HUES6 (cell line): ENCODE measurements around the gene ZNF195.
"Not testable (repeated sequence)": the region's sequence is repeated elsewhere in the genome, so short reads cannot be mapped to it uniquely, and the experiment has no call there.

Experiments
- H3K27ac ChIP-seq: 2 replicates; pipeline ENCODE4 v1.7.0; 2013; ENCODE audit warnings: low read depth, mild to moderate bottlenecking, low read length, inconsistent platforms
- H3K27me3 ChIP-seq: 2 replicates; pipeline ENCODE4 v1.6.1; 2013; ENCODE audit warnings: low read length; ENCODE audit not compliant: control insufficient read depth, insufficient read depth
- H3K36me3 ChIP-seq: 2 replicates; pipeline ENCODE4 v1.6.1; 2013; ENCODE audit warnings: low read length; ENCODE audit not compliant: control insufficient read depth, insufficient read depth
- H3K4me1 ChIP-seq: 2 replicates; pipeline ENCODE4 v1.6.1; 2013; ENCODE audit warnings: low read length; ENCODE audit not compliant: control insufficient read depth, insufficient read depth
- H3K4me3 ChIP-seq: 2 replicates; pipeline ENCODE4 v1.5.1; 2013; ENCODE audit warnings: low read depth, low read length
- H3K9ac ChIP-seq: one replicate; pipeline ENCODE4 v1.6.1; 2013; ENCODE audit warnings: mild to moderate bottlenecking, low read length
- H3K9me3 ChIP-seq: 2 replicates; pipeline ENCODE4 v1.6.1; 2013; ENCODE audit warnings: low read depth, low read length; ENCODE audit not compliant: control insufficient read depth, insufficient read depth

Gene ZNF195

DNA sequence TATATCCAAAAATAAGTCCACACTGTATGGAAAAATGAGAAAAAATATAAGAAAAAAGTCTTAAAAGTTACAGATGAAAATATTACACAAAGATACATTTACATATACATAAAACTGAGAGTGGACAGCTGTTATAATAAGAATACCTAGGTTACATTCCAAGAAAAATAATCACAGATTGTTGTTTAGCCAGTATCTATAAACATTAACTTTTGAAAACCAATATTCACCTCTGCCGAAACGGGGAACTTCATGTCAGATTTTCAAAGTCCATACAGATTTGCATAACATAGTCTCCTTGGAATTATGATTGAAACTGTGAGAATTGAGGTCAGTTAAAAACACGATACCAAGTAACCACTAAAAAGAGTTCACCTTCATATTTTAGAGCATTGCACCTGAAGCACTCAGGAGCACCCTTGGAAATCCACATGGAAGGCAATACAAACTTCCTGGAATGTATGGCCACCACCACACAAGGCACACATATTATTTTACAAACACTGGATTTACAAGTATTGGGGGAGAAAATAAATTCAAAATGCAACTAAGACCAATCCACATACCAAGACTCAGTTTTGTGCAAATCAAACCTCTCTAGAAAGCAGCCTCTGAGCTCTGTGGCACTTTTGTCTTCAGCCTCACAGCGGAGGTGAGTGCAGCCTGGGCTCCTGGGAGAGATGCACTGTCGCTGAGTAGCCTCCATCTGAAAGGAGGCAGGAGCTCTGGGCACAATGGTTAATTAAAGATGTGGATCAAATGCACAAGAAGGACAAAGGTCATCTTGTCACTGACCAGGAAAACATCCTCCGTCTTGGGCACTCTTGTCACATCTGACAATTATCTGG lies 34.4 kb downstream of the ZNF195 start:
- Histone ChIP-seq H3K4me1 (peaks cover 11% of the 10 kb centered on the region; the same call in 1 of the 2 replicates), H3K9me3 (peaks cover 8% of the 10 kb centered on the region), H3K4me3 (no peak overlapping the region), H3K36me3 (no peaks in the 10 kb centered on the region), H3K27ac (no peak overlapping the region), H3K27me3 (0 out of 2 replicates have a peak, but pooled peaks cover under 1% of the 10 kb centered on the region), H3K9ac (no peak overlapping the region)

DNA sequence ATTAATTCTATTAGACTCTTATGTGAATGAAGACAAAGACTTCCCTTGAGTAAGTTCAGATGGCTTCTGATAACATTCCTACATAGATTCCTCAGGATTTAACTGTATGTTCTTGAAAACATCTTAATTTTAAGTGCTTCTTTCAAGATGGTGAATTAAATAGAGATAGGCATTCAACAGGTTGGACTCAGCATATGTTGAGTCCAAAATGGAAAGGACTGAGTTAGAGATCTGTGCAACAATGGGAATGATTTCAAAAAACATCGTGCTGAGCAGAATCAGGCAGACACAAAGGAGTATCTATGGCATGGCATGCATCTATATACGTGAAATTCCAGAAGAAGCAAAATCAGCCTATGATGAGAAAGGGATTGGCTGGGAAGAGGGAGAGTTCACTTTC lies 36.2 kb downstream of the ZNF195 start:
- H3K4me3 ChIP-seq, result no peak overlapping the region
- H3K27me3 ChIP-seq, result 0 out of 2 replicates have a peak, but pooled peaks cover 4% of the 10 kb centered on the region
- no peak overlapping the region for H3K9ac ChIP-seq
- H3K27ac ChIP-seq, result no peak overlapping the region
- no peaks in the 10 kb centered on the region for H3K36me3 ChIP-seq
- peaks cover 11% of the 10 kb centered on the region; the same call in 1 of the 2 replicates for H3K4me1 ChIP-seq
- H3K9me3 ChIP-seq, result peaks cover 6% of the 10 kb centered on the region

- peaks cover 11% of the 10 kb centered on the region; the same call in 1 of the 2 replicates for H3K4me1 ChIP-seq
- 0 out of 2 replicates have a peak, but pooled peaks cover 4% of the 10 kb centered on the region for H3K27me3 ChIP-seq
- H3K36me3 ChIP-seq, result no peaks in the 10 kb centered on the region
- no peak overlapping the region for H3K27ac ChIP-seq
- H3K4me3 ChIP-seq, result no peak overlapping the region
- H3K9me3 ChIP-seq, result no peaks in the 10 kb centered on the region
- H3K9ac ChIP-seq, result no peak overlapping the region
Measured at GRCh38 chr11:3341298-3341697, 37.6 kb downstream of the ZNF195 start.

DNA sequence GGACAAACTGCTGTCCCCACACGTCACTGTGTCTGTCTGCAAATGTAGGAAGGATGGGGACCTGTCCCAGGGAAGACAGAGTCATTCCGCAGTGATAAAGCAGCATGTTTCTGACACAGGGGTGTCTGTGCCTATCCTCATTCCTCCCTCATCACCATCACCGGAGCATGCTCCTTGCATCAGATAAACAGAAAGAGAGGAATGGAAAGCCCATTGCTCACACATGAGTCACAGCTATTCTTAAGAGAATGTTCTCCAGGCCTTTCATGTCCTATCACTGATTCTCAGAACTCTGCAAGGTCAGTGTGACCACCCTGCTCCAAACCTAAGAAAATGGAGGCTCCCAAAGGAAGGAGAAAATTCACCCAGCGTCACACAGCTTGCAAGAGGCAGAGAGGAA lies 38.9 kb downstream of the ZNF195 start:
- Histone ChIP-seq H3K27ac (no peak overlapping the region), H3K4me1 (peaks cover 3% of the 10 kb centered on the region; the same call in 1 of the 2 replicates), H3K27me3 (0 out of 2 replicates have a peak, but pooled peaks cover 4% of the 10 kb centered on the region), H3K4me3 (no peak overlapping the region), H3K9me3 (no peaks in the 10 kb centered on the region), H3K9ac (peak overlapping the region; percentile 31), H3K36me3 (no peaks in the 10 kb centered on the region)

GRCh38 chr11:3339340-3339624 lies 39.7 kb downstream of the ZNF195 start:
- H3K27me3 ChIP-seq, result 0 out of 2 replicates have a peak, but pooled peaks cover 4% of the 10 kb centered on the region
- H3K36me3 ChIP-seq, result no peaks in the 10 kb centered on the region
- H3K4me3 ChIP-seq, result no peak overlapping the region
- H3K27ac ChIP-seq, result no peak overlapping the region
- no peak overlapping the region for H3K9ac ChIP-seq
- no peaks in the 10 kb centered on the region for H3K9me3 ChIP-seq
- H3K4me1 ChIP-seq, result peaks cover 3% of the 10 kb centered on the region; the same call in 1 of the 2 replicates

DNA sequence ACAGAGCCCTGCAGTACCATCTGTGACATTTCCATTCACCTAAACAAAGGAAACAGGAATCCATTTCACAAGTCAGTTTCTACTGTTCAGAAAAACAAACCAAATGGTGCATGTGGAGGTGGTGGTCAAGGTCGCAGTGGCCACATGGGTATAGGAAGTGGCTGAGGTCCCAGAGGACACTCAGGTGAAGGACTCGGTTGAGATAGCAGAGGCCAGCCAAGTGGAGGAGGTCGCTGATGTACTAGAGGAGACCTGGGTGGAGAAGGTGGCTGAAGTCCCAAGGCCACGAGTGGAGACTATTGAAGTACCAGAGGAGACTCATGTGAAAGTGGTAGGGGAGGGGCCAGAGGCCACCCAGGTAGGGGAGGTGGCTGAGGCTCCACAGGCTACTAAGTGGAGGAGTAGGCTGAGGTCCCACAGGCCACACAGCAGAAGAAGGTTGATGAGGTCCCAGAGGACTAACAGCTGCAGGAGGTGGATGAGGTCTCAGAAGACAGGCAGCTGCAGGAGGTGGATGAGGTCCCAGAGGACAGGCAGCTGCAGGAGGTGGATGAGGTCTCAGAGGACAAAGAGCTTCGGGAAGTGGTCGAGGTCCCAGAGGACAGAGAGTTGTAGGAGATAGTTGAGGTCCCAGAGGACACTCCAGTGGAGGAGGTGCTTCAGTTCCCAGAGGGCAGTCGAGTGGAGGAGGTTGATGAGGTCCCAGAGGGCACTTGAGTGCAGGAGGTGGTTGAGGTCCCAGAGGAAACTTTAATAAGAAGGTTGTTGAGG lies 40.2 kb downstream of the ZNF195 start:
- H3K27ac ChIP-seq, result no peak overlapping the region
- H3K4me1 ChIP-seq, result peaks cover 3% of the 10 kb centered on the region; the same call in 1 of the 2 replicates
- 0 out of 2 replicates have a peak, but pooled peaks cover 4% of the 10 kb centered on the region for H3K27me3 ChIP-seq
- H3K9me3 ChIP-seq, result no peaks in the 10 kb centered on the region
- H3K9ac ChIP-seq, result no peak overlapping the region
- H3K36me3 ChIP-seq, result no peaks in the 10 kb centered on the region
- no peak overlapping the region for H3K4me3 ChIP-seq

DNA sequence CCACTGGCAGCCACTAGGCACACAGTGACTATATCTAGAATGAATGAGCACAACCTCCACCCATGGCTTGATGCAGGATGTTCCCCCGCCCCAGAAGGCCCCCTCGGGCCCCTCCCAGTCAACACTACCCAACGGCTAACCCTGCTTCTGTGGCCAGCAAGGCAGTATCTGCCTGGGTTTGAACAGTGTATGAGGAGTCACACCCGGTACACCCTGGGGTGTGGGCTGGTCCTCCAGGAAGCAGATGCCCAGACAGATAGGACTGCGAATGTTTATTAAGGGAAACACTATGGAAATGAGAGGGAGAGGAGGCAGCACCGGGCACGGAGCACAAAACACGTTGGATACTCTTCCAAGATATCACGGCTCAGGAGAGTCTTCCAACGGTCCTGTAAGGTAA lies 42.5 kb downstream of the ZNF195 start:
- not testable (repeated sequence) for H3K27ac ChIP-seq, H3K27me3 ChIP-seq, H3K4me1 ChIP-seq, H3K36me3 ChIP-seq, H3K9ac ChIP-seq, H3K9me3 ChIP-seq, H3K4me3 ChIP-seq

GRCh38 chr11:3333157-3333556 lies 45.8 kb downstream of the ZNF195 start:
- not testable (repeated sequence) for H3K36me3 ChIP-seq, H3K4me1 ChIP-seq, H3K27ac ChIP-seq, H3K9me3 ChIP-seq, H3K9ac ChIP-seq, H3K27me3 ChIP-seq, H3K4me3 ChIP-seq

DNA sequence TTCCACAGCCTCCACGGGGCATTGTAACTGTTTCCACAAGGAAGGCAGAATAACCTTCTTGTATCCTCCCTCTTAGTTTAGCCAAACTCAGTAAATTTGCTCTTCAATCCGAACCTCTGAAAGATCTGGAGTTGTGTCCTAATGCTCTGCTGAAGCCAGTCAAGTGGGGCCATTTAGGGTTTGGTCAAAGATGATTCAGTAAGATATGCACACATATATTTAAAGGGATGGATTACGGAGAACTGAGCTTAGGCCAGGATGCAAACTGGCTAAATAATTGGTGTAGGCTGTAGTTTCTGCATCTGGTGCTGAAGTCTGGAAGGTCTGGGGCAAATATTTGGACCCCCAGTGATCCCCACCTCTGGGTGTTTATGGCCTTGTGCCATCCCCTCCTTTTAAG lies 47.9 kb downstream of the ZNF195 start:
- not testable (repeated sequence) for H3K36me3 ChIP-seq, H3K9ac ChIP-seq, H3K27me3 ChIP-seq, H3K4me1 ChIP-seq, H3K9me3 ChIP-seq, H3K4me3 ChIP-seq, H3K27ac ChIP-seq

- not testable (repeated sequence) for H3K9me3 ChIP-seq, H3K36me3 ChIP-seq, H3K27ac ChIP-seq, H3K4me3 ChIP-seq, H3K9ac ChIP-seq, H3K27me3 ChIP-seq, H3K4me1 ChIP-seq
Measured at GRCh38 chr11:3330064-3330463, 48.9 kb downstream of the ZNF195 start.

GRCh38 chr11:3328503-3328902 lies 50.4 kb downstream of the ZNF195 start:
- not testable (repeated sequence) for H3K4me3 ChIP-seq, H3K9ac ChIP-seq, H3K27me3 ChIP-seq, H3K4me1 ChIP-seq, H3K9me3 ChIP-seq, H3K36me3 ChIP-seq, H3K27ac ChIP-seq
